ENCODE results near the gene PTPRN2.

DNA sequence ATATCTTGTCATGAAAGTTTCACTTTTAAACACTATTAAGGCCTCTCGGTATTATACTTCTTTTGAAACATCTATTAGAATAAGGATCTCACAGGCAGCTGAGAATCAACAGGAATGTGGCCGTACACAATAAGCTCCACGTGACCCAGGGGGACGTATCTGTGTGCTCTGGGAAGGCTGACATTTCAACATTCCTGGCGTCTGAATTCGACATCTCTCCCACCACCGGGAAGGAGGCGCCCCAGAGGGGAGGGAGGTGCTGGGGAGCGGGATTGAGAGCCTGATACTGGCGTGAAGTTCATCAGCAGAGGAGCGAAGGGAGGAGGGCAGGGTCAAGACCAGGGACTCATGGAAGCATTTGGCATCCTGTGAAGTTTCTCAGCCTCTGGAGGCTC is 849.6 kb downstream of the PTPRN2 start:
- TF ChIP-seq RAD21 (IDR thresholded peaks at IDR 0.05; ENCODE audit: low read length) (no peak), USF2 (IDR thresholded peaks at IDR 0.05; ENCODE audit: borderline replicate concordance, low read depth, low read length) (no peak), YY1 (IDR thresholded peaks at IDR 0.05; ENCODE audit: low read depth) (no peak)
- TF ChIP-seq, protein P1, sequence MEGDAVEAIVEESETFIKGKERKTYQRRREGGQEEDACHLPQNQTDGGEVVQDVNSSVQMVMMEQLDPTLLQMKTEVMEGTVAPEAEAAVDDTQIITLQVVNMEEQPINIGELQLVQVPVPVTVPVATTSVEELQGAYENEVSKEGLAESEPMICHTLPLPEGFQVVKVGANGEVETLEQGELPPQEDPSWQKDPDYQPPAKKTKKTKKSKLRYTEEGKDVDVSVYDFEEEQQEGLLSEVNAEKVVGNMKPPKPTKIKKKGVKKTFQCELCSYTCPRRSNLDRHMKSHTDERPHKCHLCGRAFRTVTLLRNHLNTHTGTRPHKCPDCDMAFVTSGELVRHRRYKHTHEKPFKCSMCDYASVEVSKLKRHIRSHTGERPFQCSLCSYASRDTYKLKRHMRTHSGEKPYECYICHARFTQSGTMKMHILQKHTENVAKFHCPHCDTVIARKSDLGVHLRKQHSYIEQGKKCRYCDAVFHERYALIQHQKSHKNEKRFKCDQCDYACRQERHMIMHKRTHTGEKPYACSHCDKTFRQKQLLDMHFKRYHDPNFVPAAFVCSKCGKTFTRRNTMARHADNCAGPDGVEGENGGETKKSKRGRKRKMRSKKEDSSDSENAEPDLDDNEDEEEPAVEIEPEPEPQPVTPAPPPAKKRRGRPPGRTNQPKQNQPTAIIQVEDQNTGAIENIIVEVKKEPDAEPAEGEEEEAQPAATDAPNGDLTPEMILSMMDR (IDR thresholded peaks at IDR 0.05) = no peak
